Hepatocyte (in vitro differentiated cells): ENCODE measurements around the gene NMRK1.

Experiments
- EZH2 ChIP-seq: fragments of 200-600 bp; sonication (generic); IDR thresholded peaks from 2 replicates; pipeline ENCODE4 v1.6.1; 2016; ENCODE audit warnings: antibody characterized with exemption, mild to moderate bottlenecking, borderline replicate concordance
- EZH2phosphoT487 ChIP-seq: fragments of 200-600 bp; sonication (generic); IDR thresholded peaks from one replicate; pipeline ENCODE4 v1.6.1; 2018; ENCODE audit warnings: antibody characterized with exemption, mild to moderate bottlenecking, low read depth, moderate library complexity; ENCODE audit not compliant: unreplicated experiment, severe bottlenecking
- TF ChIP-seq, protein P1 (sequence below): fragments of 200-600 bp; sonication (generic); IDR thresholded peaks from 2 replicates; pipeline ENCODE4 v1.5.1; 2016; ENCODE audit warnings: antibody characterized with exemption, mild to moderate bottlenecking; ENCODE audit not compliant: poor library complexity

GRCh38 chr9:75130621-75131230 lies 42.8 kb upstream of the NMRK1 start:
- no peak for TF ChIP-seq EZH2phosphoT487
- TF ChIP-seq, protein P1, sequence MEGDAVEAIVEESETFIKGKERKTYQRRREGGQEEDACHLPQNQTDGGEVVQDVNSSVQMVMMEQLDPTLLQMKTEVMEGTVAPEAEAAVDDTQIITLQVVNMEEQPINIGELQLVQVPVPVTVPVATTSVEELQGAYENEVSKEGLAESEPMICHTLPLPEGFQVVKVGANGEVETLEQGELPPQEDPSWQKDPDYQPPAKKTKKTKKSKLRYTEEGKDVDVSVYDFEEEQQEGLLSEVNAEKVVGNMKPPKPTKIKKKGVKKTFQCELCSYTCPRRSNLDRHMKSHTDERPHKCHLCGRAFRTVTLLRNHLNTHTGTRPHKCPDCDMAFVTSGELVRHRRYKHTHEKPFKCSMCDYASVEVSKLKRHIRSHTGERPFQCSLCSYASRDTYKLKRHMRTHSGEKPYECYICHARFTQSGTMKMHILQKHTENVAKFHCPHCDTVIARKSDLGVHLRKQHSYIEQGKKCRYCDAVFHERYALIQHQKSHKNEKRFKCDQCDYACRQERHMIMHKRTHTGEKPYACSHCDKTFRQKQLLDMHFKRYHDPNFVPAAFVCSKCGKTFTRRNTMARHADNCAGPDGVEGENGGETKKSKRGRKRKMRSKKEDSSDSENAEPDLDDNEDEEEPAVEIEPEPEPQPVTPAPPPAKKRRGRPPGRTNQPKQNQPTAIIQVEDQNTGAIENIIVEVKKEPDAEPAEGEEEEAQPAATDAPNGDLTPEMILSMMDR: no peak
- TF ChIP-seq EZH2: no peak
